Measurements from ENCODE around the gene ARID5B.
"Not testable (repeated sequence)": the region's sequence is repeated elsewhere in the genome, so short reads cannot be mapped to it uniquely, and the experiment has no call there.

The ARID5B gene

DNA sequence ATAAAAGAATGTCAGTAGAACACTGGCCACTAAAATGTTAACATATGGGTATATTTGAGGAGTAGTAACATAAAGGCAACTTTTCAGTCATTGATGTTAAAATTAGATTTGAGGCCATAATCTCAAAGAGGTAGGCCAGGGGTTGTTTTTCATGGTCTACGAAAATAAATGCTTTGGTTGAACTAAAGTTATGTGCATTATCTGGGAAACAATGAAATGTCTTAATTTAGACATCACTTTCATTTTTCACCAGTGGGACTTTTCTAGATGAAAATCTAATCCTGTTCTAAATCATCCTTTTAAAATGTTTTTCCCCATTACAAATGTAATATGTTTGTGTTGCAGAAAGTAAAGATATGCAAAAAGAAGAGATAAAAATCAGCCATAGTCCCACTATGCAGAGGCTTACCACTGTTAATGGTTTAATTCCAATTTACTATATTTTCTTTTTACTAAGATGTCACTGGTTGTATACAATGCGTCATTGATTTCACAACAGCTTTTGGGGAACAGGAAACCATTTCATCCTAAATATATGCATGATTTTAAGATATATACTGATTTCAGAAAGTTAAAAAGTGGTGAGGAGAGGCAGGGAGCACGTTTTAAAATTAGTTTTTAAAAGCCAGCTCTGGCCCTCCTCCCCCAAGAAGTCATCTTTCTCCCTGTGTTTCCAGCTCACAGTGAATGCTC lies 64.3 kb downstream of the ARID5B start:
- DNase-seq (ENCODE audit: low spot score): no peak

- DNase-seq (ENCODE audit: low spot score): no peak
These were observed 65.8 kb downstream of the ARID5B start for GRCh38 chr10:61967298-61967697.

GRCh38 chr10:61970182-61971002 lies 68.9 kb downstream of the ARID5B start:
- no peak for DNase-seq (ENCODE audit: low spot score)

DNA sequence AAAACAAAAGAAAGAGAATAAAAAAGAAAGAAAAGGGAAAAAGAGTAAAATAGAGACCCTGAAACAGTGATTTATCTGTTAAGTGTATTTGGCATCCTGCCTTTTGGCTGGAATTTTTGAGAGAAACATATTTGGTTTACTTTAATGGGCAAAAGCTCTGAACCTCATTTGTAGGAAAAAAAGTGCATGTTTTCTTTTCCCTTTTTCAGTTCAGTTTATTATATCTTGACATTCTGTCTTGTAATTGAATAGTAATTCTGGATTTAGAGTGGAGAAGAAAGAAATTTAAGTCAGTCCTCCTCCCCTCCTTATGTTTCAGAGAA lies 69.5 kb downstream of the ARID5B start:
- no peak for DNase-seq (ENCODE audit: low spot score)

GRCh38 chr10:61973169-61973568 lies 71.7 kb downstream of the ARID5B start:
- no peak for DNase-seq (ENCODE audit: low spot score)

DNA sequence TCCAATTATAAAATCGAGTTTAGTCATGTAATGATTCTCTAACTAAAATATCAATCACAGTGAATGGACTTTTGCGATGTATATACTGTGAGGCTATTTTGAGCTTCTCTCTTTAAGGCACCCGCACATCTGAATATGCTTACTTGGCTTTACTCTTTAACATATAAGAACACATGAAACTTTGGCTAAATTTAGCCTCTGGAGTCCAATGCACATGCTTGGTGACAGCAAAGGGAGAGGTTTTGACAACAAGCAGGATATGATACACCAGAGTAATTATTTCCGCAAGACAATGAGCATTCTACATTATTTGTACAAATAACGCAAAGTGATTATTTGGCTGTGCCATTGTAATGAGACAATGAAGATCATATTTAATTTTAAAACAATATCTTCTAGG lies 72.4 kb downstream of the ARID5B start:
- DNase-seq (ENCODE audit: low spot score): no peak

DNA sequence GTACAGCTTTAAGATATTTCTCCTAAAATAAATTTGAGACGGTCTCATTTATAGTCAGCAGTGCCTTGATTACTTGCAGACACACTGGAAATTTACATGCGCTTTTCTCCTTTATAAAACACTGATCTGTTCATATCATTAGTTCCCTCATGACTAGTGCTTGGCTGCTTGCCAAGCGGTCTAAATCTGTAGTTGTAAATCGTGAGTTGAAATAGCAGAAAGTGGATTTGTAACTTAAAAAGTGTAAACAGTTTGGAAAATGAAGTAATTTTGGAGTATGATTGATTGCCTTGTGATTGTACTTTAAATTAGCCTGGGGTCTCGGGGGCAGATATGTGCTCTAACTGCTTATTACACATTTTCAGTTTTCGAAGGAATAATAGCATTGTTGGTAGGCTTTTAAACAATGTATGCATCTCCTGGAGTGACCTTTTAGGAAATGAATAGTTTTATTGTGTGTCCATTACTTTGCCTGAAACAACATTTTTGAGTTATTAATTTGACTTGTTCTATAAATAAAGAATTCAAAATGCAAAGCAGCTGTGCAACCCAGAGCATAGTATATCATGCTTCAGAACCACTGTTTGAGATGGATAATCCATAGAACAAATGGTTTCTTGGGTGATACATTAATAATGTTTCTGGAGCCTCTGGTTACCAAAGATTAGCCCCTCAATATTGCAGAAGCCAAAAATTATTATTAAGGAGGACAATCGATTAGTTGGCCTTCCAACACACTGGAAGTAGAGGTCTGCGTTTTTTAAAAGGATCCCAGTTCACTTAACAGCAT lies 73.3 kb downstream of the ARID5B start:
- DNase-seq (ENCODE audit: low spot score): no peak

- peak; percentile 77 for DNase-seq (ENCODE audit: low spot score)
These were observed 74.0 kb downstream of the ARID5B start for GRCh38 chr10:61975391-61975932.

DNA sequence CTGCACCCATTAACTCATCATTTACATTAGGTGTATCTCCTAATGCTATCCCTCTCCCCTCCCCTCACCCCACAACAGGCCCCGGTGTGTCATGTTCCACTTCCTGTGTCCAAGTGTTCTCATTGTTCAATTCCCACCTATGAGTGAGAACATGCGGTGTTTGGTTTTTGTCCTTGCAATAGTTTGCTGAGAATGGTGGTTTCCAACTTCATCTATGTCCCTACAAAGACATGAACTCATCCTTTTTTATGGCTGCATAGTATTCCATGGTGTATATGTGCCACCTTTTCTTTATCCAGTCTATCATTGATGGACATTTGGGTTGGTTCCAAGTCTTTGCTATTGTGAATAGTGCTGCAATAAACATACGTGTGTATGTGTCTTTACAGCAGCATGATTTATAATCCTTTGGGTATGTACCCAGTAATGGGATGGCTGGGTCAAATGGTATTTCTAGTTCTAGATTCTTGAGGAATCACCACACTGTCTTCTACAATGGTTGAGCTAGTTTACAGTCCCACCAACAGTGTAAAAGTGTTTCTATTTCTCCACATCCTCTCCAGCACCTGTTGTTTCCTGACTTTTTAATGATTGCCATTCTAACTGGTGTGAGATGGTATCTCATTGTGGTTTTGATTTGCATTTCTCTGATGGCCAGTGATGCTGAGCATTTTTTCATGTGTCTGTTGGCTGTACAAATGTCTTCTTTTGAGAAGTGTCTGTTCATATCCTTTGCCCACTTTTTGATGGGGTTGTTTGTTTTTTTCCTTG lies 75.6 kb downstream of the ARID5B start:
- DNase-seq (ENCODE audit: low spot score): not testable (repeated sequence)

DNA sequence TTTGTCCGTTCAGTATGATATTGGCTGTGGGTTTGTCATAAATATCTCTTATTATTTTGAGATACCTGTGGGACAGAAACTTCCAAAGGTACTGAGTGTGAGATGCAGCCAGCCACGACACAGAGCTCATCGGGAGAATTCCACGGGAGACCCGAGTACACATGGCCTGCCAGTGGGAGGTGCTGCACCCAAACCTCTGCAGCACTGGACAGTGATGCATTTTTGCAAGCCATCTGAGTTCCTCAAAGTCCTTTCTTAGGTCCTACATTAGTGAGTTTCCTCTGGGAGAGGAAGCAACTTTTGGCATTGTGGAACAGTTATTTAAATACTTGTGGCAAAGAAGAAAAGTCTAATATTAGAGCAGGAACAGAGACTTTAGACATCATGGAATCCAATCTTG lies 77.5 kb downstream of the ARID5B start:
- no peak for DNase-seq (ENCODE audit: low spot score)

DNA sequence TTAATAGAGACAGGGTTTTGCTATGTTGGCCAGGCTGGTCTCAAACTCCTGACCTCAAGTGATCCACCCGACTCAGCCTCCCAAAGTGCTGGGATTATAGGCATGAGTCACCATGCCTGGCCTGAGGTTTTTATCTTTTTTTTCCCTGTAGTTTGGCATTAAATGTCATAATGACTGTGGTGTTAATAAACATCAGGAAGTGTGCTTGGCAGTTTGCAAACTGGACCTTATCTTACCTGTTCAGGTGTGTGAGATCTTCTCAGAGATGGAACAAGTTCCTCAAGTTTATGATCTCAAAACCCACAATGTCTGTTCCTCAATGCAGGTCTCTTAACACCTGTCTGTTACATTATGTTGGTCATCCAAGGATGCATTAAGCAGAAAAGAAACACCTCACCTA lies 80.0 kb downstream of the ARID5B start:
- DNase-seq (ENCODE audit: low spot score): no peak

- no peak for DNase-seq (ENCODE audit: low spot score)
These were observed 81.8 kb downstream of the ARID5B start for GRCh38 chr10:61983255-61983654.

DNA sequence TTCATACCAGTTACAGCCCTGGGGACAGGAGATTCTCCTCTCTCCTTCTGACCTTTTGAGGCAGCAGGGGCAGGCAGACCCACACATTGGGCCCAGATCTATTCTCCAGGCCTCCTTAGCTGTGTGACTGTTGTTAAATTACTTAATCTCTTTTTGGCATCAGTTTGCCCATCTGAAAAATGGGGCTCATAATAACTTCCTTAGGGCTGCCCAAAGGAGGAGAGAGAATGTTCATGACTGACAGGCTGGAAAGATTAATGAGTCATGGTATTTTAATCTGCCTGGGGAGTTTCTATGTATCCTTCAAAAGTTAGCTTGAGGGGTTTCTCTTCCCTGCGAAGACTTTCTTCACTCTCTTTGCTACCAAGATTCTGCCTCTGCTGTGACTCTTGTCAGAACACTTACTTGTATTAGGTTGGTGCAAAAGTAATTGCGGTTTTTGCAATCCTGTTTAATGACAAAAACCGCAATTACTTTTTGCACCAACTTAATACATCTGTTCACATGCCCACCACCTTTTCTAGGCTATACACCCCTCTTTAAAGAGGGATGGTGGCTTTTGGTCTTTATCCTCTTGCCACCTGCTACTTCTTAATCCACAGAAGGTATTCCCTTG lies 83.4 kb downstream of the ARID5B start:
- no peak for DNase-seq (ENCODE audit: low spot score)

GRCh38 chr10:61985715-61986114 lies 84.2 kb downstream of the ARID5B start:
- no peak for DNase-seq (ENCODE audit: low spot score)

GRCh38 chr10:61986382-61986781 lies 84.9 kb downstream of the ARID5B start:
- DNase-seq (ENCODE audit: low spot score): no peak

DNA sequence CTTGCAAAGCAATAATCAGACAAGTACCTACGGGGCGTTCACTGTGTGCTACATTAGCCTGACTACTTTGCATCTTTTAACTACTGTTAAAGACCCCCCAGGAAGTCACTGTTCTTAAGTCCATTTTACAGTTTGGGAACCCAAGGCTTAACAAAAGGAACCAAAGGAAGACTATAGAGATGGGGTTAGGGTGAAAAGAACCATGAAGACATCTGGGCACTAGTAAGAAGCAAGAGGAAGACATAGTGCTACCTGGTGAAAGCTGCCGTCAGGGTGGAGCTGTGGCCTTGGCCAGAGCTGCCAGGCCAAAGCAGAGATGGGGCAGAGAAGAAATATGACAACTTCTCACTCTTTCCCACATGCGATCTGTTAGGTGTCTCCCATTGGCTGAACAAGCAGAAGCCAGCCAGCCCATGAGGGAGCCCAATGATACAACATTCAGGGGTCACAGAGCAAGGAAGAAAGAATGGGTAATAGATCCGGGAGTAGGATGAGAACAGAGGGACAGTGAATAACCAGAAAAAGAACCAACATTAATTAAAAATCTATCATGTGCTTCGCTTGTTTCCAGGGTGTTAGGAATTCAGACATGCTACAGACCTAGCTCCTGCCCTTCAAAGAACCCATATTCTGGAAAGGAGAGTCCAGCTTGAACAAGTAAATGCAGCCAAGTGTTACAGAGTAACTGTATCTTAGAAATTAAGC lies 85.4 kb downstream of the ARID5B start:
- no peak for DNase-seq (ENCODE audit: low spot score)

GRCh38 chr10:61987537-61987936 lies 86.0 kb downstream of the ARID5B start:
- no peak for DNase-seq (ENCODE audit: low spot score)

DNA sequence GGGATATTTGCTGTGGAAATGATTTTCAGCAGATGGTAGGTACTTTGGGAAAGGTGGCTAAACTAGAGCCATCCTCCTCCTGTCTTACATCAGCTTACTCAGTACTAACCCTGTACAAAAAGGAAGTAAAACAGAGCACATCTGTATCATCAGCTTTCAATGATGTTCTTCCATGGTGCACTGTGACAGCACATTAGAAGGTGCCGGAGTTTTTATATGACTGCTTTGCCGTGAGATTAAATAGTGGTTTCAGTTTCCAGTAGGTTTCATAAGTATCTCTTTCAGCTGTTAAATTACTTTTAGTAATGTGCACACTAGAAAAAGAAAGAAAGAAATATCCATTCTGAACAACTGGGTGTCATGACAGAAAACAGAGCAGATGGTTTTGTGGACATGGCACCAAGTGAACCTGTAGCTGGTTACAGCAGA lies 86.5 kb downstream of the ARID5B start:
- DNase-seq (ENCODE audit: low spot score): no peak

DNA sequence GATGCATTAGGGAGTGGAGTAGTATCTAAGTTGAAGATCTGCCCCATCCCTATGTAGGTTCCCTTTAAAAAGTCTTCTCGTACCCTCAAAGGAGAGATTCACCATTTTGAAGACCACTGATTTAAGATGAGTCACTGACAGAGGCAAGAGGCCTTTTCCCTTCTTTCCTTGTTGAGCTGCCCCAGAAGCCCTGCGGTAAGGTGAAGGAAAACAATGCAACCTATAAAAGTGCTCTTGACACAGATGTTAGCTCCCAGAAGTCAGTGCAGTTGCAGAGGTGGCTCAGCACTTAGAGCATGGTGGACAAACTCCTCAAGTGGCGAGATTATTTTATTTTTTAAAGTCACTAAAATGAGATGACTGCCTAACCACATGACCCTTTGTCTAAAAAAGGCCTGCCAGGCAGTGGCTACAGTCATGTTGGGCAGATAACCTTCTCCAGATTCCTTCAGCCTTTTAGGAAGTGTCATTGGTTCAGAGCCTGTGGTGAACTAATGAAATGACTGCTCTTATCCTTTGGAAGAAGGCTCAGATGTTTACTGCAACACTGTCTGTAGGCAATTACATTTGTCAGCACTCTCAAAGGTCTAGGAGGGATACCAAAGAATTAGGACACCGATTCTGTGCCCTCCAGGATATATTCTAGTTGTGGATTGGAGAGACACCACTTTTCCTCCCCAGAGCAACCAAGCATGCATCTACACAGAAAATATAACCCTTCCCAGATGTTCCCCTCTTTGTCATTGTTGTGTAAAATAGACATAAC lies 88.7 kb downstream of the ARID5B start:
- no peak for DNase-seq (ENCODE audit: low spot score)

- DNase-seq (ENCODE audit: low spot score): no peak
These were observed 89.2 kb downstream of the ARID5B start for GRCh38 chr10:61990761-61991135.

Data from AG20443 (cell line).